Testis (tissue), 2 donors: ENCODE data around the gene PKDREJ.

Source experiments
- CTCF ChIP-seq, 3 experiments: fragments of 450-650 bp in 2 of 3; fragments of 200-600 bp in 1 of 3; sonication (generic) in 1 of 3; IDR thresholded peaks; one replicate each; pipeline ENCODE4 v1.5.1; 2016 to 2019; ENCODE audit warnings: antibody characterized with exemption in 3 of 3, mild to moderate bottlenecking in 2 of 3, moderate library complexity in 1 of 3
- POLR2A ChIP-seq: fragments of 450-650 bp; IDR thresholded peaks from one replicate; pipeline ENCODE4 v1.6.1; 2017; ENCODE audit warnings: antibody characterized with exemption, mild to moderate bottlenecking, moderate library complexity

- TF ChIP-seq CTCF (IDR thresholded peaks at IDR 0.05) = no peak
- TF ChIP-seq POLR2A = no peak
Observed at GRCh38 chr22:46278656-46279645, 15.8 kb upstream of the PKDREJ start.
